HuH-7.5 (cell line): ENCODE results near the gene SFT2D2.

Experiments used
- DNase-seq: peaks from one replicate; pipeline ENCODE4 v3.0.0; 2011; ENCODE audit warnings: low spot score

SFT2D2 gene

GRCh38 chr1:168266644-168267186, 40.9 kb downstream of the SFT2D2 start:
- DNase-seq, result no peak

- no peak for DNase-seq
Observed at GRCh38 chr1:168271636-168272035, 45.8 kb downstream of the SFT2D2 start.

- no peak for DNase-seq
Observed at GRCh38 chr1:168273575-168273974, 47.8 kb downstream of the SFT2D2 start.

- no peak for DNase-seq
Observed at GRCh38 chr1:168279253-168279652, 53.4 kb downstream of the SFT2D2 start.

GRCh38 chr1:168280296-168280927, 54.6 kb downstream of the SFT2D2 start, which contains the start of gene TBX19:
TBX19 (plus strand) TSS chr1:168280877; CDS start chr1:168281091, 214 bp downstream.
- no peak for DNase-seq

GRCh38 chr1:168281603-168282325, 56.0 kb downstream of the SFT2D2 start:
- no peak for DNase-seq

GRCh38 chr1:168285521-168285790, 59.7 kb downstream of the SFT2D2 start:
- no peak for DNase-seq

- DNase-seq, result no peak
Observed at GRCh38 chr1:168285971-168286927, 60.4 kb downstream of the SFT2D2 start.

GRCh38 chr1:168287237-168287664, 61.4 kb downstream of the SFT2D2 start:
- DNase-seq, result no peak

- no peak for DNase-seq
Observed at GRCh38 chr1:168288311-168289052, 62.7 kb downstream of the SFT2D2 start.

- DNase-seq, result no peak
Observed at GRCh38 chr1:168291222-168291837, 65.5 kb downstream of the SFT2D2 start.

- DNase-seq, result no peak
Observed at GRCh38 chr1:168293356-168293755, 67.6 kb downstream of the SFT2D2 start.

GRCh38 chr1:168295411-168296114, 69.8 kb downstream of the SFT2D2 start:
- DNase-seq, result no peak

GRCh38 chr1:168297019-168297730, 71.4 kb downstream of the SFT2D2 start:
- DNase-seq, result no peak

GRCh38 chr1:168298446-168298845, 72.6 kb downstream of the SFT2D2 start:
- DNase-seq, result no peak

- DNase-seq, result no peak
Observed at GRCh38 chr1:168300626-168301025, 74.8 kb downstream of the SFT2D2 start.

GRCh38 chr1:168301664-168302320, 76.0 kb downstream of the SFT2D2 start:
- DNase-seq, result no peak
